HG03108 (cell line): ENCODE data around the gene PHACTR3.

ENCODE experiments used
- ATAC-seq: cut with Tn5 transposase; IDR thresholded peaks from one replicate; pipeline ENCODE4 v1.9.1; 2021; ENCODE audit warnings: moderate library complexity; ENCODE audit not compliant: unreplicated experiment

PHACTR3 gene

GRCh38 chr20:59688999-59689398 lies 84.7 kb downstream of the PHACTR3 start:
- no peak for ATAC-seq

GRCh38 chr20:59690101-59690500 lies 85.8 kb downstream of the PHACTR3 start:
- ATAC-seq, result no peak

GRCh38 chr20:59690976-59691375 lies 86.6 kb downstream of the PHACTR3 start:
- ATAC-seq, result no peak

GRCh38 chr20:59692139-59692538 lies 87.8 kb downstream of the PHACTR3 start:
- no peak for ATAC-seq

GRCh38 chr20:59693587-59693986 lies 89.2 kb downstream of the PHACTR3 start:
- no peak for ATAC-seq

- ATAC-seq, result no peak
Observed at GRCh38 chr20:59696476-59696875, 92.1 kb downstream of the PHACTR3 start.

- ATAC-seq, result no peak
Observed at GRCh38 chr20:59697068-59697467, 92.7 kb downstream of the PHACTR3 start.

- ATAC-seq, result no peak
Observed at GRCh38 chr20:59698598-59698997, 94.3 kb downstream of the PHACTR3 start.

GRCh38 chr20:59701236-59701635 lies 96.9 kb downstream of the PHACTR3 start:
- ATAC-seq, result no peak

- no peak for ATAC-seq
Observed at GRCh38 chr20:59703046-59703445, 98.7 kb downstream of the PHACTR3 start.

- no peak for ATAC-seq
Observed at GRCh38 chr20:59705651-59706399, 101.5 kb downstream of the PHACTR3 start.

GRCh38 chr20:59706400-59706693 lies 102.0 kb downstream of the PHACTR3 start:
- no peak for ATAC-seq

- ATAC-seq, result no peak
Observed at GRCh38 chr20:59708326-59708725, 104.0 kb downstream of the PHACTR3 start.

- ATAC-seq, result no peak
Observed at GRCh38 chr20:59709636-59710035, 105.3 kb downstream of the PHACTR3 start.

GRCh38 chr20:59718071-59718470 lies 113.7 kb downstream of the PHACTR3 start:
- ATAC-seq, result no peak

GRCh38 chr20:59718751-59719150 lies 114.4 kb downstream of the PHACTR3 start:
- no peak for ATAC-seq

GRCh38 chr20:59720013-59720412 lies 115.7 kb downstream of the PHACTR3 start:
- no peak for ATAC-seq

- ATAC-seq, result no peak
Observed at GRCh38 chr20:59721386-59721785, 117.0 kb downstream of the PHACTR3 start.

- ATAC-seq, result no peak
Observed at GRCh38 chr20:59723108-59723500, 118.8 kb downstream of the PHACTR3 start.

- ATAC-seq, result no peak
Observed at GRCh38 chr20:59723607-59724456, 119.5 kb downstream of the PHACTR3 start.

- no peak for ATAC-seq
Observed at GRCh38 chr20:59724457-59725366, 120.4 kb downstream of the PHACTR3 start.
